Upper lobe of left lung (tissue), 6 donors: ENCODE measurements around the gene WNT1. TPM values are rescaled to one million over a fixed set of nuclear protein-coding genes. Genes with fewer than 3 reads are reported as not detected.
A peak's percentile ranks its signal among the peaks of the same experiment; 100 is the strongest.

Experiments used
- ATAC-seq, 2 donors: fragments of 200-7000 bp; cut with Tn5 transposase; one replicate each; pipeline ENCODE4 v1.9.1; 2022; ENCODE audit warnings: mild to moderate bottlenecking in 2 of 2, moderate library complexity in 2 of 2; ENCODE audit not compliant: low FRiP score in 2 of 2
- DNase-seq, 2 donors: peaks; one replicate each; pipeline ENCODE4 v3.0.0-alpha.2; 2019 to 2020
- H3K27ac ChIP-seq, 4 donors: fragments of 200-600 bp; sonication (generic); one replicate each; pipeline ENCODE4 v1.5.1; 2016 to 2019
- H3K27me3 ChIP-seq, 4 donors: fragments of 200-600 bp; sonication (generic); one replicate each; pipeline ENCODE4 v1.5.1; 2017 to 2019
- H3K36me3 ChIP-seq, 4 donors: fragments of 200-600 bp; sonication (generic); one replicate each; pipeline ENCODE4 v1.5.1; 2016 to 2019
- H3K4me1 ChIP-seq, 4 donors: fragments of 200-600 bp; sonication (generic); one replicate each; pipeline ENCODE4 v1.5.1; 2018 to 2019
- H3K4me3 ChIP-seq, 4 donors: fragments of 200-600 bp; sonication (generic); one replicate each; pipeline ENCODE4 v1.5.1; 2017 to 2019; ENCODE audit warnings: mild to moderate bottlenecking in 2 of 4, moderate library complexity in 1 of 4
- H3K9me3 ChIP-seq, 4 donors: fragments of 200-600 bp; sonication (generic); one replicate each; pipeline ENCODE4 v1.5.1; 2018 to 2019
- EP300 ChIP-seq, 4 donors: sonication (generic); formaldehyde crosslinking; IDR thresholded peaks; one replicate each; pipeline ENCODE4 v1.5.1; 2017; ENCODE audit warnings: antibody characterized with exemption in 4 of 4, control low read depth in 2 of 4
- POLR2A ChIP-seq, 4 donors: fragments of 450-650 bp; IDR thresholded peaks; one replicate each; pipeline ENCODE4 v1.5.1; 2016 to 2017; ENCODE audit warnings: antibody characterized with exemption in 4 of 4, mild to moderate bottlenecking in 2 of 4
- POLR2AphosphoS5 ChIP-seq, 2 donors: sonication (generic); formaldehyde crosslinking; IDR thresholded peaks; one replicate each; pipeline ENCODE4 v1.5.1; 2017; ENCODE audit warnings: antibody characterized with exemption in 2 of 2
- WGBS, 2 donors: methylation state at CpG; one replicate each; pipeline ENCODE4 v1.1.5; 2017 to 2018; 5-methylcytosine and 5-hydroxymethylcytosine counted together
- total RNA-seq, 6 donors: library from RNA; depleted of rRNA in 4 of 6; stranded (reverse); fragments of >200 nt in 4 of 6; gene quantifications; one replicate each; pipeline versions ENCODE4 v1.1.0 to v1.2.1, GENCODE V29; 2016 to 2021
- TF ChIP-seq, protein P1 (sequence below), 6 experiments: fragments of 450-650 bp in 4 of 6; fragments of 200-600 bp in 2 of 6; sonication (generic) in 2 of 6; IDR thresholded peaks; one replicate each; pipeline ENCODE4 v1.5.1; 2016 to 2019; ENCODE audit warnings: antibody characterized with exemption in 6 of 6
- donor health status: DM: no; HTN: no; CAD: no; lungs with moderate emphysema.
- donor health status: DM: no; HTN: yes; CAD: no; lungs with severe emphysema.

The WNT1 gene
- total RNA-seq, 6 donors from 2014 or later = 0.34 TPM; not detected in 5

DNA sequence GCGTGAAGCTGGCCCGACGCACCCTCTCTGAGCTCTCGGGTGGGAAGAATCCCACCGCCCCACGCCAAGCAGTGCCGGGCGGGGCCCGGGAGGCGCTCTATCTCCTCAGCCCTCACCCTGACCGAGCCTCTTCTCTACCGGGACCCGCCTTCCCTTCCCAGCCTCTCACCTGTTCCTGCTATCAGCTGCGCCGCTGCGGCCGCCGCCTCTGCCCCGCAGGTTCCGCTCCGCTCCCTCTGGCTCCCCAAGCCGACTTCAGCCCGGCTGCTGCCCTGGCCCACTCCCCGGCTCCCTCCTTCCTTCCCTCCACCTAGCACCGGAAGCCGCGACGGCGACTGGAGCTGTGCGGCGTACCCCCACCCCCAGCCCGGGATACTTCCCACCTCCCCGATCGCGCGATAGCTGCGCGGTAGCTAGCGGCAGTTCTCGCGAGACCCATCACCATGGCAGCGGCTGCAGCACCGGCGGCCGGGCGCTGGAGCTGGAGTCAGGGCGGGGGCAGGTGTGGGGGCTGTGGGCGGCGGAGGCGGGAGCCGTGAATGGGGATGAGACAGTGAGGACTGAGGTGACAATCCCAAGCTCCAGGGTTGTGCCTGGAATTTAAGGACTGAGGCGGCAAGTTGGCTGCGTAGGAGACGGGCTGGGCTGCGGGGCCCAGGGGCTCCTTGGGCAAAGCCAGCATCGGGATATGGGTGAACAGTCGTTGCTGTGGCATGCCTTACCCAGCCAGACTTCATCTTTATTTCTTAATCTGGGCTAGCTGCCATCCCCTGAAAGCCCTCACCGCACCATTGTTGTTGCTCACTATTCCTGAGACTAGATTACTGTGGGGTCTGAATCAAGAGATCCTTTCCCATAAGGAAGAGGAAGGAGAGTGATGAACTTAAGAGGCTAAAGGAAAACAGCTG is 20.7 kb upstream of the WNT1 start, which contains the start of gene ARF3:
Gene ARF3 (minus strand): TSS at position 347 of the 908 bp plus-strand sequence. CDS start 16,392 bp downstream, outside the sequence.
- H3K27ac ChIP-seq = peak within 1 kb of the TSS; percentile 78 to 96 (median 91)
- peaks cover 25 to 27% (median 27%) of the 10 kb centered on the region in 4 donors for H3K4me1 ChIP-seq
- 0 to 2% methylated on average over 39 to 56 of the region's 58 CpGs for WGBS, 2 donors
- H3K4me3 ChIP-seq = peak within 1 kb of the TSS; percentile 71 to 100 (median 98)
- no peaks in the 10 kb centered on the region for H3K27me3 ChIP-seq
- ATAC-seq = peak; percentile 96
- peaks cover 0 to 24% (median 0%) of the 10 kb centered on the region in 4 donors for H3K36me3 ChIP-seq
- H3K9me3 ChIP-seq = no peaks in the 10 kb centered on the region
- TF ChIP-seq POLR2AphosphoS5 (IDR thresholded peaks at IDR 0.05) = peak; percentile 91 to 93
- TF ChIP-seq, protein P1, sequence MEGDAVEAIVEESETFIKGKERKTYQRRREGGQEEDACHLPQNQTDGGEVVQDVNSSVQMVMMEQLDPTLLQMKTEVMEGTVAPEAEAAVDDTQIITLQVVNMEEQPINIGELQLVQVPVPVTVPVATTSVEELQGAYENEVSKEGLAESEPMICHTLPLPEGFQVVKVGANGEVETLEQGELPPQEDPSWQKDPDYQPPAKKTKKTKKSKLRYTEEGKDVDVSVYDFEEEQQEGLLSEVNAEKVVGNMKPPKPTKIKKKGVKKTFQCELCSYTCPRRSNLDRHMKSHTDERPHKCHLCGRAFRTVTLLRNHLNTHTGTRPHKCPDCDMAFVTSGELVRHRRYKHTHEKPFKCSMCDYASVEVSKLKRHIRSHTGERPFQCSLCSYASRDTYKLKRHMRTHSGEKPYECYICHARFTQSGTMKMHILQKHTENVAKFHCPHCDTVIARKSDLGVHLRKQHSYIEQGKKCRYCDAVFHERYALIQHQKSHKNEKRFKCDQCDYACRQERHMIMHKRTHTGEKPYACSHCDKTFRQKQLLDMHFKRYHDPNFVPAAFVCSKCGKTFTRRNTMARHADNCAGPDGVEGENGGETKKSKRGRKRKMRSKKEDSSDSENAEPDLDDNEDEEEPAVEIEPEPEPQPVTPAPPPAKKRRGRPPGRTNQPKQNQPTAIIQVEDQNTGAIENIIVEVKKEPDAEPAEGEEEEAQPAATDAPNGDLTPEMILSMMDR (IDR thresholded peaks at IDR 0.05) = peak in 1 of 6 experiments; percentile 11
- TF ChIP-seq EP300 (IDR thresholded peaks at IDR 0.05) = no peak
- peak in 3 of 4 donors; percentile 45 to 79 (median 75) for TF ChIP-seq POLR2A (IDR thresholded peaks at IDR 0.05)
- DNase-seq = peak; percentile 96 to 97

DNA sequence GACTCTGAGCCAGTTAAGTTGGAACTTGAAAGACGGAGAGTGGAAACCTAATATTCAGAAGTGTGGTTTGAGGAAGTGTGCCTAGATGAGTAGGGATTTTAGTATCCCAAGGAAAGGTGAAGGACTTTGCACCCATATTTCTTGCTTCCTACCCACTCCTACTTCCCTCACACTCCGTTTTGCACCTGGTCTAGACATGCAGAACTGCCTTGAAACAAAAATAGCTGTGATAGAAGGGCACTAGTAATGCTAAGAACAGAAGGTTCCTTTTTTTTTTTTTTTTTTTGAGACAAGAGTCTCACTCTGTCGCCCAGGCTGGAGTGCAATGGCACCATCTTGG is 20.1 kb upstream of the WNT1 start:
- TF ChIP-seq EP300 (IDR thresholded peaks at IDR 0.05) = no peak
- TF ChIP-seq, protein P1 (IDR thresholded peaks at IDR 0.05) = no peak
- no peak for TF ChIP-seq POLR2A (IDR thresholded peaks at IDR 0.05)
- no peak for TF ChIP-seq POLR2AphosphoS5 (IDR thresholded peaks at IDR 0.05)
- H3K27ac ChIP-seq = peak overlapping the region in 2 of 4 donors; percentile 90 to 96
- peaks cover 0 to 17% (median 0%) of the 10 kb centered on the region in 4 donors for H3K36me3 ChIP-seq
- WGBS, 2 donors = 14 to 18% methylated on average over 3 of the region's 3 CpGs
- peaks cover 25 to 27% (median 27%) of the 10 kb centered on the region in 4 donors for H3K4me1 ChIP-seq
- H3K27me3 ChIP-seq = no peaks in the 10 kb centered on the region
- peak overlapping the region in 3 of 4 donors; percentile 71 to 100 (median 100) for H3K4me3 ChIP-seq
- no peak for DNase-seq
- no peaks in the 10 kb centered on the region for H3K9me3 ChIP-seq
- no peak for ATAC-seq

DNA sequence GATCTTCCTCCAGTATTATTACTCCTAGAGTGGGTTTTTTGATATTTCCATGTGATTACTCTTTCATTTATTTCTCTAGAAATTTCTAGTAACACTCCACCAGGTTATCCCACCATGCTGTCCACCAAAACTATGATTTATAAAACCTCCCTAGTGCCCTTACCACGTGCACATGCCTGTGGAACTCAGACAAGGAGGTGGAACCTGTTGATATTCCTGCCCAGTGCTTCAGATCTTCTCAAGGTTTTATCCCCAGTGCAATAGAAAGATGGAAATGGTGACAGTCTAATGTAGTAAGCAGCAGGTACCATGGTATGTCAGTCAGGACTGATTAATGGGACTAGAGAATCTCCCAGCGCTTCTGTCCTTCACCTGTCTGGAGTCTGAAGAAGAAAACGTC is 17.3 kb upstream of the WNT1 start:
- no peak overlapping the region for H3K27ac ChIP-seq
- ATAC-seq = no peak
- 56 to 75% methylated on average over 3 of the region's 3 CpGs for WGBS, 2 donors

GRCh38 chr12:48961331-48961730 is 16.8 kb upstream of the WNT1 start:
- Histone ChIP-seq H3K4me3 (no peak overlapping the region), H3K4me1 (peaks cover 6 to 9% (median 8%) of the 10 kb centered on the region in 4 donors), H3K36me3 (no peaks in the 10 kb centered on the region), H3K27ac (no peak overlapping the region), H3K9me3 (no peaks in the 10 kb centered on the region), H3K27me3 (no peaks in the 10 kb centered on the region)
- DNase-seq (no peak), ATAC-seq (no peak)
- no peak for TF ChIP-seq POLR2AphosphoS5 (IDR thresholded peaks at IDR 0.05)
- TF ChIP-seq EP300 (IDR thresholded peaks at IDR 0.05) = no peak
- TF ChIP-seq, protein P1 (IDR thresholded peaks at IDR 0.05) = no peak
- no peak for TF ChIP-seq POLR2A (IDR thresholded peaks at IDR 0.05)
- WGBS, 2 donors = 49 to 52% methylated on average over 4 of the region's 4 CpGs

More for the DNA sequence above, 17.3 kb upstream of the WNT1 start:
- Histone ChIP-seq H3K36me3 (no peaks in the 10 kb centered on the region), H3K4me1 (peaks cover 11 to 12% (median 12%) of the 10 kb centered on the region in 4 donors), H3K4me3 (no peak overlapping the region), H3K9me3 (no peaks in the 10 kb centered on the region), H3K27me3 (no peaks in the 10 kb centered on the region)
- TF ChIP-seq POLR2A (IDR thresholded peaks at IDR 0.05) = no peak
- TF ChIP-seq POLR2AphosphoS5 (IDR thresholded peaks at IDR 0.05) = no peak
- no peak for TF ChIP-seq EP300 (IDR thresholded peaks at IDR 0.05)
- TF ChIP-seq, protein P1 (IDR thresholded peaks at IDR 0.05) = no peak
- no peak for DNase-seq
